NCI-H460 (cell line): Measurements from ENCODE around the gene AADAC. TPM values are rescaled to one million over a fixed set of nuclear protein-coding genes. Genes with fewer than 3 reads are reported as not detected.
"Not testable (repeated sequence)": the region's sequence is repeated elsewhere in the genome, so short reads cannot be mapped to it uniquely, and the experiment has no call there.

Source experiments
- DNase-seq: peaks from one replicate; pipeline ENCODE4 v3.0.0-alpha.2; 2016; ENCODE audit warnings: low read depth; ENCODE audit errors: extremely low read depth
- polyA plus RNA-seq: library from polyadenylated mRNA; depleted of rRNA; stranded (reverse); fragments of >200 nt; gene quantifications from 2 replicates; pipeline ENCODE4 v1.2.3, GENCODE V29; 2014; cell fraction: nucleus; rRNA removed
- total RNA-seq: library from RNA; depleted of rRNA; stranded (reverse); fragments of >200 nt; shearing (Covaris generic); gene quantifications from 2 replicates; pipeline ENCODE4 v1.2.3, GENCODE V29; 2014; rRNA removed

The AADAC gene, protein sequence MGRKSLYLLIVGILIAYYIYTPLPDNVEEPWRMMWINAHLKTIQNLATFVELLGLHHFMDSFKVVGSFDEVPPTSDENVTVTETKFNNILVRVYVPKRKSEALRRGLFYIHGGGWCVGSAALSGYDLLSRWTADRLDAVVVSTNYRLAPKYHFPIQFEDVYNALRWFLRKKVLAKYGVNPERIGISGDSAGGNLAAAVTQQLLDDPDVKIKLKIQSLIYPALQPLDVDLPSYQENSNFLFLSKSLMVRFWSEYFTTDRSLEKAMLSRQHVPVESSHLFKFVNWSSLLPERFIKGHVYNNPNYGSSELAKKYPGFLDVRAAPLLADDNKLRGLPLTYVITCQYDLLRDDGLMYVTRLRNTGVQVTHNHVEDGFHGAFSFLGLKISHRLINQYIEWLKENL
- 6.2 and 7.8 TPM in 2 replicates for total RNA-seq
- polyA plus RNA-seq = 39.5 and 40.3 TPM in 2 replicates

DNA sequence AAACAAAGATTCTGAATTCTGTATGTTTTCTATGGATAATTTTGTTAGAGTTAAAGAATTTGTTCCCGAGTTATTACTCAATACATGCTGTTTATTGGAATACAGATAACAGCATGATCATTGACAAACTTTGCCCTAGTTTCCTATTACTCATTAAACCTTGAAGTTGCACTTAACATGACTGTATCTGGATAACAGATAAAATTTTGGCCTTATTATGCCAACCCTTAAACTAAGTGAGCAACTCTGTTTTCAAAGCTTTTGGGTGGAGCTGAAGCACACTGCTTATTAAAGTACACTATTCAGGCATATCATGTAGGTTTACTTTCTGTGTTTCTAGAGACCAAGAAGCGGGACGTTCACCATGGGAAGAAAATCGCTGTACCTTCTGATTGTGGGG, at the start of gene AADAC:
Gene AADAC, plus strand, starts transcription at position 318 of the 400 bp plus-strand sequence. Its CDS starts 47 bp downstream, at position 365.
- DNase-seq = no peak

DNA sequence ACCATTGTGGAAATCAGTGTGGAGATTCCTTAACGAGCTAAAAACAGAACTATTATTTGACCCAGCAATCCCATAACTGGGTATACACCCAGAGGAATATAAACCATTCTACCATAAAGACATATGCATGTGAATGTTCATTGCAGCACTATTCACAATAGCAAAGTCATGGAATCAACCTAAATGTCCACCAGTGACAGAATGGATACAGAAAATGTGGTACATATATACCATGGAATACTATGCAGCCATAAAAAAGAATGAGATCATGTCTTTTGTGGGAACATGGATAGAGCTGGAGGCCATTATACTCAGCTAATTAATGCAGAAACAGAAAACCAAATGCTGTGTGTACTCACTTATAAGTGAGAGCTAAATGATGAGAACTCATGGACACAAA, 49.2 kb upstream of the AADAC start:
- DNase-seq = not testable (repeated sequence)

DNA sequence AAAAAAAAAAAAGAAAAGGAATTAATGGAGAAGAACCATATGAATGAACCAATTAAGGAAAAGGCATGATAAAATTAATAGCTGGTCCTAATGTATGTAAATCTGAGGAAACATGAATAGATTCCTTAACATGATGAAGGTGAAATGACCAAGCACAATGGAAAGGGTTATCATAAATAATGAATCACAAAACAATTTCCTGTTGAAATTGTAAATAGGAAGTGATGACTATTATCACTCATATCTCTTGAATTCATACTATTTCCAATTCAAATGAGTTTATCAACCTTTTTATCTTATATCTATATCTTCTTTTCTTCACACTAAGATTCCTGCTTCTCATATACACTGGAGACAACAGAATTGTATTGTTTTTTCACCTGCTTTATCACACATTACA, 48.2 kb upstream of the AADAC start:
- no peak for DNase-seq

DNA sequence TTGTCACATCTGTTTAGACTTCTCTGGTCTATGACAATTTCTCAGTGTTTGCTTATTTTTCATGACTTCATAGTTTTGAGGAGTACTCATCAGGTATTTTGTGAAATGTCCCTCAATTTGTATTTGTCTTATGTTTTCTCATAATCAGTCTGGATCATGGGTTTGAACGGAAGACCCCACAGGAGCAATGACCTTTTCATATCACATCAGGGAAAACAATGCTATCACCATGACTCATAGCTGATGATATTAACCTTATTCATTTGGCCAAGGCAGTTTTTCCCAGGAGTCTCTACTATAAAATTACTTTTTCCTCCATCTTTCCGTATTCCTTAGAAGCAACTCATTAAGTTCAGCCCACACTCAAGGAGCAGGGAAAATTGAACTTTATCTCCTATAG, 47.5 kb upstream of the AADAC start:
- peak; percentile 89 for DNase-seq

DNA sequence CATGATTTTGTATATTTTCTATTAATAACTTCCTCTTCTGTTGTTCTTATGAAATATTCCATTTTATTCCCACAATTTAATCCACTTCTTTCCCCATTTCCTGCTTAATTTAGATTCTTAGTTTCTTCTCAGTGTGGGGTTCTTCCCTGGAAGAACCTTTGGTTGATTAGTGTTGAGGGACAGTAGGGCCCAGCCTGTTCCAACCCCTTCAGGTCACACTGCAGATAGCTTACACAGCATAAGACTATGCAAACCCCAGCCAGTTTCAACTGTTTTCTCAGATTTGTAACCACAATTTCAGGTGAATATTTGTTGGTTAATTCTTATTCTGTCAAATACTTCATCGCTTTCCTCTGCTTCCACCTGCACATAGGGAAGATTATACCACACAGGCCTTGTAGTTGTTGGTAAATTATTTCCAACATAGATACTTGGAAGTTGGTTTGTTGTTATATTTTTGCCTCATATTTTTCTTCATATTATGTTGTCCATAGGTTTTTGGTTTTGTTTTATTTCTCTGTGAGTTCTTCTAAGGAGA, 45.5 kb upstream of the AADAC start:
- no peak for DNase-seq

DNA sequence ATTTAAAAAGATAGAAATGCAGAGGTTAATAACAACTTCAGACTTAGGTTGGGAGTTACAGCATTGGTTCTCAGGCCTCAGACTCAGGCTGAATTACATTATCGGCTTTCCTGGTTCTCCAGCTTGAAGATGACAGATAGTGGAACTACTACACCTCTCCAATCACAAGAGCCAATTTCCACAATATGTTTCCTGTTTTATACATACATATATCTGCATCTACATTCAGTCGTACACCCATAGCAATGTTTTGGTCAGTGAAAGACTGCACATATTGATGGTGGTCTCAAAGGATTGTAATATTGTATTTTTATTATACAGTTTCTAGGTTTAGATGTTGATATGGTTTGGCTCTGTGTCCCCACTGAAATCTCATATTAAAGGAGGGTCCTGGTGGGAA, 44.7 kb upstream of the AADAC start:
- DNase-seq = no peak

DNA sequence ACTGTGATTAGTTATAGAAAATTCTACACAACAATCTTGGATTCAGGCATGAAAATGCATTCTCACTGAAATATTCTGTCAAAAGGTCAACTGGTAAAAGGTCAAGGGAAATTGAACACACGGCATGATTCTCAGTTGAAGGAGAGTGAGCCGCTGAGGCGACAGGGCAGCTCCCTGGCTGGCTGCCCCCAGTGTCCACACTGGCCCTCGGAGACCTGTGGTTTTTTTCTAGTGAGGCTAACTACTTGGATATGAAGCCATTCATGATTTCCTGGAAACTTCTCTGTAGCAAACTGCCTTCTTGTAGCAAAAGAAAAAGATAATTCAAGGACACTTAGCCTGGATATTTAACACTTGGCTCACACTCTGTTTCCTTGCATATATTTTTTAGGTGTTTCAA, 43.0 kb upstream of the AADAC start:
- DNase-seq = no peak

DNA sequence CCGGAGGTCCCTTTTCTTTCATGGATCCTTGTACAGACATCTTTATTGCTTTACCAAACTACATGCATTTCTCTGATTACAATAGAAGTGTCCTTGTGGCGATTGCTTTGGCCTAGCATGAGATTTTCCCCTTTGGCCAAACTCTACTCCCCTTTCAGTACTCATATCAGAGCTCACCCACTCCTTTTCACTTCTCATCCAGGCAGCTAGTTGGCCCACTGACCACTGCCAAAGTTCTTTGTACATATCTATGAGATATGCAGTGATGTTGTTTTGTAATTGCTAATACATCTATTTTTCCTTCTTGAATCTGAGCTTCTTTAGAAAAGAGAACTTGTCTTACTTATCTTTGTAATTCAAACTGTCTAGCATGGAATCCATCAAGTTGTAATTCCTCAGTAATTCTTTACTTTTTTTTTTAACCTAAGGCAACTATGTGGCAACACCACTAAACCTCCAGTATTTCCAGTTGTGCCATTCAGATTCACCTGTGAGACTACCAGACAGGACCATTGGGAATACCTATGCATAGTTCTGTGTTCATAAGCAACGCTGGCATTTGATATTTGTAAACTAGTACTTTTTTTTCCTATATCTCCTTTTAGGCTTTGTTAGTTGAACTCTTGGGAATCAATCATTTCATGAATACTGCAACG, 41.0 kb upstream of the AADAC start:
- DNase-seq = no peak

DNA sequence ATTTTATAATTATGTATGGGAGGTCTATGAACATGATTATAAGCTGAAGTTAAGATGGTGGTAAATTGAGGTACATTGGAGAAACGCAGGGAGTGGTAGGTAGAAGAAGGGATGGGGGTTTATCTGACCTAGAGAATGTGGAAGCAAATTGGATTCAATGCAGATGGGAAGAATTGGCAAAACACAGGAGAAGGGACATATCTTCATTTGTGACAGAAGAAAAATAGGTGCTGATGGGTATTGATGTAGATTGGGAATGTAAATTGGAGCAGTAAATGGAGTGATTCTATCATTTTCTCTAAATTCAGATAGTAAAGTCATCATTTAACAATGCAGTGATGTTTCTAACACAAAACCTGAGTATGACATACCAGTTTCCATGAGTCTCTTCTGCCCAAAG, 39.7 kb upstream of the AADAC start:
- DNase-seq = no peak

DNA sequence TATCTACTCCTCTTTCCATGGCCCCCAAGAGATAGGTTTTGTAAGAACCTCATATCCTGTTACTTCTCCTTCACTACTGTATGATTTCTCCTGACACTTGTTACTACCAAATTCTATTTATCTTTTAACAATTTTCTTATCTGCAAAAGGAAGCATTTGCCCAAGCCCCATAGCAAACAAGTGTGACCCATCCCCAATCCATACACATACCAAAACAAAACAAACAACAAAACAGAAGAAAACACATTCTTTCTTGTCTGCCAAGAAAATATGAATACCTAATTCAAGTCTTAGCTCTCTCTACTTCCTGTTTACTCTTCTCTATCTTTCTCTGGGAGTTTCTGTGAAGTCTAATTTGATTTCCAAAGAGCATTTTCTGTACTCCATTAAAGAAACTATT, 39.0 kb upstream of the AADAC start:
- no peak for DNase-seq

DNA sequence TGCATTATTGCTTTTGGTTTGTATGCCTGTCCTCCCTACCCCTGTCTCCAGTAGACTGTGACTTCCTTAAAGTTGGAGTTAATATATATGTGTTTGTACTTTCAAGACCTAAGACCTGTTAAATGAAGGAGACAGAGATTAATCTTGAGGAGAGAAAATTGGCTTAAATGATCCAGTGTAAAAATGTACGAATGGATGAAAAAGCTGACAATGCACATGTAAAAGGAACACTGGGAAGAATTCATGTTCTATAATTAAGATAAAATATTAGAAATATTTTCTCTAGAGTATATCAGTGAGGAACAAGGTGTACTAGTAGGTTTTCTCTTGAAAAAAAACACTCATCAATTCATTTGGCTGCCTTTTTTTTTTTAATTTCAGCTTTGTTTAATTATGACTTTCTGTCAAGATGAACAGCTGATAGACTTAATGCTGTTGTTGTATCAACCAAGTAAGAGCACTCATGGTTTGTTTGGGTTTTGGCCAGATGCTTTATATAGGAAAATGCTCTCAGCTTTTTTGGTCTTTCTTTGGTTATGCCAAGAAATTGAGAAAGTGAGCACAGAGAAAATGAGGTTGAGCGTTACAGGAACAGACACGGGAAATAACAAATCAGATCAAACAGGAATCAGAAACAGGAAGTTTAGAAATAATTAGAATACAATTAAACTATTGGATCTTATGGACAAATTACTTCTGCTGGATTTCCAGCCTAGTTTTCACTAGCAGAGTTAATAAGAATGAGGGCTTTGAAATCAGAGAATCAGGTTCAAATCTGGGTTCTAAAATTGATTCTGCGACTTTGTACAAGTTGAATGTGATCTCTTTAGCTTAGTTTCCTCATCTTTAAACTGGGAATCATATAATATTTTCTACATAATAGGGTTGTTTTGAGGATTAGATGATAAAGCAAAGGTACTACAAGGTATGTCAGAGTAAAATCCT, 38.3 kb upstream of the AADAC start:
- no peak for DNase-seq

DNA sequence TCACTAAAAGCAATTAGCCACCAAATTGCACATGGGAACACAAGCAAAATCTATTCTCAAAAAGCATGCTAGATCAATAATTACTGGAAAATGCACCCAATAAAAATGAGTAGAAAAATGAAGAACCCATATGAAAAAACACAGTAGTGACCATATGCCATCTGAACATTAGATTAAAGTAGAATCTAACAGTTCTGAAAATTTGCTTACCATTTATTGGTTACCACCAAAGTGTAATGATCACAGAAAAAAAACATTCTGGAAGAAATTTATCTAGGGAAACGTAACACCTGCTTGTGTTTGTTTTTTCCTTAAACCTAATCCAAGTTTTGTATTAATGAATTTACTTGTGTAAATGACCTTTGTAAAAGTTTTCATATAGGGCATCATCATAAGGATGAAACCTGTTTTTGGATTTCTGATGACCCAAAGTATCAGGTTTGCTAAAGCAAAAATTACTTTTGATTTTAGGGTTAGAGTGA, 37.6 kb upstream of the AADAC start:
- no peak for DNase-seq

DNA sequence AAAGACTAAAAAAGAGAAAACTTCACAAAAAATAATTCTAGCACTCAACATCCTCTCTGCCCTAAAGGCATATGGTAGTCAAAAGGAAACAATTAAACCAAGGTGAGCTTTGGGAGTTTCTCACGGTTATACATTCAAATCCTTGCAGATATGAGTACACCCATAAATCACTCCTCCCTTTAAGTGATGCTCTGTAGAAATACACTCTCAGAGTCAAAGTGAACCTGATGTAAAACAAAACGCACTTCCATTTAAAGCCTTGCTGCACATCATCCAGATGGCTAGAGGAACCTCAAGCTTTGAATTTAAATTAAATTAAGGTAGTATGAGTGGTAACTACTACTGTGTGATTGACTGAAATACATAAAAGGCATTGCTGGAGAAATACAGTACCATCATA, 36.0 kb upstream of the AADAC start:
- no peak for DNase-seq

DNA sequence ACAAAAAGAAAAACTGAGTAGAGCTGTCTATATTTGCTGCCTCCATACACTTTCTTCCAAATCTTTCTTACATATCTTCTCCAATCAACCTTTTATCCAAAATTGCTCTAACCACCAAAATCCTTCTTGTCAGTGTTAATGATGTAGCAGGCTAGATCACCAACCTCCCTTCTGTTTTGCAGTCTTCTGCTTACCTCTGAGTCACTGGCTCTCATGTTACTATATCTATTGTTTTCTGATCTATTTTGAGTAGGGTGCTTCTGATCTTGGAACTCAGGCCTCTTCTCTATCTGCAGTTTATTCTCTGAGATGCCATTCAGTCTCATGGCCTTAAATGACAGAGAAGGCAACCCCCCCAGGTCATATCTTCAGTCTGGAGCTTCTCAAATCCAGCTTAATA, 26.3 kb upstream of the AADAC start:
- DNase-seq = no peak

DNA sequence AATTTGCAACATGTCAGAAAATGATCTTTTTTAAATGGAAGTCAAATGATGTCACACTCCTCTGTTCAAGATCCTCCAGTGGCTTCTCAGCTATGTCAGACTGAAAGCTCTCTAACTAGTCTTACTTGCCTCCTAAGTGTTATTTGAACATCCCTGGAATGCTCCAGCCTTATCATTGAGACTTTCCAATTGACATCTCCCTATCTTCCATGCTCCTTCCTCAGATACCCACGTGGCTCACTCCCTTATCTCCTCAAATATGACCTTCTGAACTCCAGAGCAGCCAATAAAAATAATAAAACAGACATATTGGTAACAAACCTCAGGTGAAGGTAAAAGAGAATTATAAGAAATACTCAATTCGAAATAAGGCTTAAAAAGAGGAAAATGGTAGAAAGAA, 25.5 kb upstream of the AADAC start:
- DNase-seq = no peak

DNA sequence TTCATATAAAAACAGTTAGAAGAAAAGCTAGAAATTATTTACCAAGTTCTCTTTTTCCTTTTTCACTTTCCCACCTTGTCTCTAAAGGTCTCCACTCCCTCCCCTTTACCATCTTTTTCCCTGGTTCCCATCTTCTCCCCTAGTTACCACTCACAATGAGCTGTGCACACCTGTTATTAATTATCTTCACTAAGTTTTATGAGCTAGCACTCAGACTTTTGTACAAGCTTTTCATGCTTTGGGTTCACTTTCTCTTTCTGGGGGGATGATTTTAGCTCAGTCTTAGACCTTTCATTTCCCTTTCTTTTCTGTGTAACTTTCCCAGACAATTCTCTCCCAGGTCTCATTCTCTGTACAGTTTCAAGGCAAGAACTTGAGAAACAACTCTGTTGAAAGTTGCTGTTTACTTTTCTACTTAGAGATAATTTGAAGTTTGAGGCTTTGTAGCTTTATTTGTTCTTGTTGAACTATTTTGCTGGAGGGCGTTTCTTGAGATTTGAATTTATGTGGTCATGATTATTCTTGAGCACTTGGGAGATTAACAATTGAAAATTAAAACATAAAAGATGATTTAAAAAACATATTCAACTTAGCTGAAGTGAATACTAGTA, 24.0 kb upstream of the AADAC start:
- no peak for DNase-seq

DNA sequence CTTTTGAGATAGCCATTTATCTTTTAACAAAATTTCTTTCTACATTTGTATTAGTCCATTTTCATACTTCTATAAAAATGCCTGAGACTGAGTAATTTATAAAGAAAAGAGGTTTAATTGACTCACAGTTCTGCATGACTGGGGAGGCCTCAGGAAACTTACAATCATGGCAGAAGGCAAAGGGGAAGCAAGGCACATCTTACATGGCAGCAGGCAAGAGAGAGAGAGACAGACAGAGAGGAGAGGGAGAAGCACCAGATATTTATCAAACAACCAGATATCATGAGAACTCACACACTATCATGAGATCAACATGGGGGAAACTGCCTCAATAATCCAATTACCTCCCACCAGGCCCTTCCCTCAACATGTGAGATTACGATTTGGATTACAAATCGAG, 23.2 kb upstream of the AADAC start:
- DNase-seq = not testable (repeated sequence)

DNA sequence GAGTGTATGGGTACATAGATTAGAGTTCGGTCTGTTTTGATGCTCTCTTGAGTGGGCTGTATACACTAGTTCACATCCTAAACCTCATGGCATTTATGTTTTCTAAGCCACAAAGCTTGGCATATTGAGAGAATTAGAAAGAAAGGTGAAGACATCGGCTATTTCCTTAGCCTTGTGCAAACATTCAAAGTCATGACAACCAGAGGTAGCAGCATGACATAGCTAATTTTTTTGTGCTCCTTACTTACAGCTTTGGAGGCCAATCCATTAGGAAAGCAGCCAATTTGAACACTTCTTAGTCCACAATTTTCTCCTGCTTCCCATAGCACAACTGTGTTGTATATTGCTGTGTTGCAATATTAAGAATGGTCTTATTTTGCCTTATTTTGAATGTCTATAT, 21.5 kb upstream of the AADAC start:
- DNase-seq = peak; percentile 55

DNA sequence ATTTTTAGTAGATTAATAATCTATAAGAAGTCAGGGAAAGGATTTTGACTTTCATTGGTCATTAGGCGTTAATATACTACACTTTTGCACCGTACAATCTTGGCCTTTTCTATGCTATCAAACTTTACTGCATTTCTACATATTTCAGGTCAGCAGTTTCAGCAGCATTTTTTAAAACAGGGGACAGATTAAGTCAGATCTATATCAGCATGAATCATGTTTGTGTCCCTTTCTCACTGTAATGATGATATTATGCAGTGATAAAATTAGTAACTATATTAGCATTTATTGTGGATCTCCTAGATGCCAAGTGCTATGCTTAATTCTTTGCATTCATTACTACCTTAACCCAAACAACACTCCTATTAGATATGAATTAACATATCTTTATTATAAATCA, 20.3 kb upstream of the AADAC start:
- no peak for DNase-seq

DNA sequence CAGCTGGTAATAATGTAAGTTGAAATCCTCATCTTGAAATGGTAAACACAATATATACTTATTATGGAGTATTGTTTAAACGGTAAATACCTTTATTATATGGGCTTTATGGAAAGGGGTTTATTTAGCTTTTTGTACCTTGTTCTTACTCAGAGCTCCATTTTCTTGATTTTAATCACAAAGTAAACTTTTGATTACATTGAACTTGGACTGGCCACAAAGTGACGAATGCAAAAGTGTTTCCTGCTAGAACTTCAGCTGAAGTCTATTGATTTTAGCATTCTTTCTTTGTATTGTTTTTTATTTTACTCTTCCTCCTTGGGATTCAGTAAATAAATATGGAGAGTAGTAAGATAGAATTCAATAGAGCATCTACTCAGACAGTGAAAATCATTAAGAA, 19.8 kb upstream of the AADAC start:
- no peak for DNase-seq
